Brain microvascular endothelial cell (primary cell): Measurements from ENCODE around the gene FAM3C.

Source experiments
- DNase-seq: peaks from one replicate; pipeline ENCODE4 v3.0.0-alpha.2; 2020
- H3K27ac ChIP-seq: fragments of 250-450 bp; sonication (Bioruptor Pico); 2 replicates; pipeline ENCODE4 v1.5.1; 2020; ENCODE audit warnings: mild to moderate bottlenecking, moderate library complexity
- H3K27me3 ChIP-seq: fragments of 250-450 bp; sonication (Bioruptor Pico); replicated peaks from 2 replicates; pipeline ENCODE4 v1.5.1; 2020; ENCODE audit warnings: mild to moderate bottlenecking
- H3K36me3 ChIP-seq: fragments of 250-450 bp; sonication (Bioruptor Pico); replicated peaks from 2 replicates; pipeline ENCODE4 v1.5.1; 2020; ENCODE audit warnings: mild to moderate bottlenecking
- H3K4me3 ChIP-seq: 2 replicates; pipeline ENCODE4 v1.5.1; 2011; ENCODE audit warnings: low read depth, mild to moderate bottlenecking, control low read depth, low read length, moderate library complexity
- CTCF ChIP-seq: IDR thresholded peaks from 2 replicates; pipeline ENCODE4 v1.5.1; 2011; ENCODE audit warnings: low read depth, mild to moderate bottlenecking, moderate library complexity, low read length, control low read depth, inconsistent platforms; ENCODE audit errors: missing control alignments
- in situ Hi-C: cut with HindIII; loops from 2 replicates; pipeline ENCODE4 v1.10.0; 2017; ENCODE audit warnings: low sequenced_read_pairs, low pct_ligation_motif_present

Gene FAM3C

GRCh38 chr7:121416533-121416932, 20.4 kb upstream of the FAM3C start:
- no peak overlapping the region for H3K27ac ChIP-seq
- H3K4me3 ChIP-seq: no peak overlapping the region
- H3K27me3 ChIP-seq: no peaks in the 10 kb centered on the region
- in situ Hi-C loops: no loop called here
- no peak for TF ChIP-seq CTCF
- no peak for DNase-seq
- H3K36me3 ChIP-seq: no peaks in the 10 kb centered on the region

- no peak for DNase-seq
- TF ChIP-seq CTCF: no peak
- Histone ChIP-seq H3K27ac (no peak overlapping the region), H3K36me3 (no peaks in the 10 kb centered on the region), H3K27me3 (no peaks in the 10 kb centered on the region), H3K4me3 (no peak overlapping the region)
- in situ Hi-C loops: no loop called here
Measured at GRCh38 chr7:121414436-121414835, 18.3 kb upstream of the FAM3C start.

- Histone ChIP-seq H3K36me3 (no peaks in the 10 kb centered on the region), H3K4me3 (no peak overlapping the region), H3K27me3 (no peaks in the 10 kb centered on the region), H3K27ac (no peak overlapping the region)
- no peak for TF ChIP-seq CTCF
- DNase-seq: no peak
- in situ Hi-C loops: no loop called here
Measured at GRCh38 chr7:121411597-121411979, 15.5 kb upstream of the FAM3C start.

GRCh38 chr7:121410829-121411596, 14.9 kb upstream of the FAM3C start:
- Histone ChIP-seq H3K36me3 (no peaks in the 10 kb centered on the region), H3K4me3 (no peak overlapping the region), H3K27ac (no peak overlapping the region), H3K27me3 (no peaks in the 10 kb centered on the region)
- no peak for TF ChIP-seq CTCF
- DNase-seq: no peak
- in situ Hi-C loops: no loop called here

- no peaks in the 10 kb centered on the region for H3K27me3 ChIP-seq
- in situ Hi-C loops: no loop called here
Measured at GRCh38 chr7:121406944-121407343, 10.8 kb upstream of the FAM3C start.

More at GRCh38 chr7:121406944-121407343, 10.8 kb upstream of the FAM3C start:
- H3K36me3 ChIP-seq: no peaks in the 10 kb centered on the region
- no peak for DNase-seq
- no peak for TF ChIP-seq CTCF
- H3K27ac ChIP-seq: no peak overlapping the region
- no peak overlapping the region for H3K4me3 ChIP-seq
